IMR-90 (cell line): ENCODE measurements around the gene IKZF3. TPM values are rescaled to one million over a fixed set of nuclear protein-coding genes. Genes with fewer than 3 reads are reported as not detected.

Experiments used
- ATAC-seq: fragments of 200-7000 bp; cut with Tn5 transposase; 2 replicates; pipeline ENCODE4 v1.9.1; 2020; ENCODE audit warnings: low read depth, mild to moderate bottlenecking, moderate library complexity
- BruUV-seq: library from RNA; stranded (reverse); fragments of 400-500 nt; replicated peaks from 2 replicates; lab custom pipeline; 2021; lab: Mats Ljungman, UMichigan
- CTCF ChIA-PET: fragments of 300-600 bp; formaldehyde crosslinking; extraction: SDS; loops from one replicate; lab custom pipeline; 2021; ENCODE audit warnings: antibody characterized with exemption; lab: Yijun Ruan, JAX
- POLR2A ChIA-PET: fragments of 300-600 bp; sonication (Branson Sonifier 250); formaldehyde crosslinking; loops from one replicate; lab custom pipeline; 2022; ENCODE audit warnings: antibody characterized with exemption; ENCODE audit not compliant: unreplicated experiment; lab: Charles Lee
- DNase-seq: peaks from one replicate; pipeline ENCODE4 v3.0.0; 2013
- H2AFZ ChIP-seq: replicated peaks from 2 replicates; pipeline ENCODE3; 2013; ENCODE audit warnings: low read length, mild to moderate bottlenecking; ENCODE audit not compliant: poor library complexity
- H2AK5ac ChIP-seq: 2 replicates; pipeline ENCODE4 v1.6.1; 2013; ENCODE audit warnings: low read depth, low read length, inconsistent platforms
- H2AK9ac ChIP-seq: replicated peaks from 2 replicates; pipeline ENCODE3; 2013; ENCODE audit warnings: mild to moderate bottlenecking, low read depth, low read length, moderate library complexity; ENCODE audit not compliant: poor library complexity
- H2BK120ac ChIP-seq: 2 replicates; pipeline ENCODE4 v1.6.1; 2013; ENCODE audit warnings: low read depth, low read length, inconsistent platforms
- H2BK15ac ChIP-seq: 3 replicates; pipeline ENCODE4 v1.6.1; 2013; ENCODE audit warnings: low read depth, low read length, inconsistent platforms
- H2BK20ac ChIP-seq: 2 replicates; pipeline ENCODE4 v1.6.1; 2013; ENCODE audit warnings: low read depth, mild to moderate bottlenecking, inconsistent platforms, low read length, moderate library complexity
- H2BK5ac ChIP-seq: 2 replicates; pipeline ENCODE4 v1.6.1; 2013; ENCODE audit warnings: mild to moderate bottlenecking, low read depth, low read length, inconsistent platforms; ENCODE audit not compliant: poor library complexity, severe bottlenecking
- H3K14ac ChIP-seq: replicated peaks from 2 replicates; pipeline ENCODE4 v1.6.1; 2013; ENCODE audit warnings: low read depth, low read length, inconsistent platforms
- H3K18ac ChIP-seq: 2 replicates; pipeline ENCODE4 v1.6.1; 2013; ENCODE audit warnings: low read depth, low read length, control low read depth
- H3K23ac ChIP-seq: 2 replicates; pipeline ENCODE4 v1.6.1; 2013; ENCODE audit warnings: low read depth, low read length, inconsistent platforms
- H3K27ac ChIP-seq: 2 replicates; pipeline ENCODE4 v1.5.1; 2013; ENCODE audit warnings: mild to moderate bottlenecking, control low read depth, low read length; ENCODE audit not compliant: insufficient read depth
- H3K27me3 ChIP-seq: 2 replicates; pipeline ENCODE4 v1.6.1; 2013; ENCODE audit warnings: low read length; ENCODE audit not compliant: control insufficient read depth, insufficient read depth
- H3K36me3 ChIP-seq: 2 replicates; pipeline ENCODE4 v1.6.1; 2013; ENCODE audit warnings: low read length, mixed read lengths; ENCODE audit not compliant: control insufficient read depth, insufficient read depth
- H3K4ac ChIP-seq: 2 replicates; pipeline ENCODE4 v1.6.1; 2013; ENCODE audit warnings: low read depth, low read length, inconsistent platforms
- H3K4me1 ChIP-seq: 2 replicates; pipeline ENCODE4 v1.6.1; 2013; ENCODE audit warnings: low read length, mixed read lengths; ENCODE audit not compliant: control insufficient read depth, insufficient read depth
- H3K4me2 ChIP-seq: 2 replicates; pipeline ENCODE4 v1.6.1; 2013; ENCODE audit warnings: low read depth, mild to moderate bottlenecking, control low read depth, low read length, moderate library complexity
- H3K4me3 ChIP-seq: 2 replicates; pipeline ENCODE4 v1.5.1; 2013; ENCODE audit warnings: low read depth, mild to moderate bottlenecking, control low read depth, low read length, moderate library complexity; ENCODE audit not compliant: insufficient read depth
- H3K56ac ChIP-seq: 2 replicates; pipeline ENCODE4 v1.6.1; 2013; ENCODE audit warnings: low read length, inconsistent platforms; ENCODE audit not compliant: insufficient read depth; ENCODE audit errors: extremely low read depth
- H3K79me1 ChIP-seq, 2 experiments: 2 replicates each; pipeline ENCODE4 v1.6.1; 2013; ENCODE audit warnings: low read length in 2 of 2, inconsistent platforms in 1 of 2, low read depth in 1 of 2
- H3K9ac ChIP-seq: 2 replicates; pipeline ENCODE4 v1.6.1; 2013; ENCODE audit warnings: low read depth, low read length, control low read depth
- H3K9me1 ChIP-seq: 2 replicates; pipeline ENCODE4 v1.6.1; 2013; ENCODE audit warnings: low read length, inconsistent platforms; ENCODE audit not compliant: insufficient read depth
- H3K9me3 ChIP-seq: 2 replicates; pipeline ENCODE4 v1.6.1; 2013; ENCODE audit warnings: low read length; ENCODE audit not compliant: control insufficient read depth, insufficient read depth
- H4K20me1 ChIP-seq: 2 replicates; pipeline ENCODE4 v1.6.1; 2013; ENCODE audit warnings: low read length, inconsistent platforms; ENCODE audit not compliant: insufficient read depth
- H4K5ac ChIP-seq: 2 replicates; pipeline ENCODE4 v1.6.1; 2013; ENCODE audit warnings: mild to moderate bottlenecking, low read depth, low read length, control low read depth
- H4K8ac ChIP-seq, 2 experiments: 2 replicates each; pipeline ENCODE4 v1.6.1; 2013; ENCODE audit warnings: low read depth in 2 of 2, low read length in 2 of 2, control low read depth in 1 of 2, inconsistent platforms in 1 of 2
- H4K91ac ChIP-seq: 2 replicates; pipeline ENCODE4 v1.6.1; 2013; ENCODE audit warnings: low read depth, low read length, inconsistent platforms; ENCODE audit not compliant: insufficient read depth
- BHLHE40 ChIP-seq: fragments of 150-350 bp; IDR thresholded peaks from 2 replicates; pipeline ENCODE4 v1.6.1; 2016; ENCODE audit warnings: mild to moderate bottlenecking, low read depth, low read length
- CHD1 ChIP-seq: IDR thresholded peaks from 2 replicates; pipeline ENCODE4 v1.6.1; 2012; ENCODE audit warnings: low read depth, low read length, improper control_type of control experiment
- CTCF ChIP-seq: conservative IDR thresholded peaks from 2 replicates; pipeline ENCODE4 v1.5.1; 2012; ENCODE audit warnings: mild to moderate bottlenecking, low read depth, low read length, improper control_type of control experiment
- ELK1 ChIP-seq: fragments of 150-350 bp; IDR thresholded peaks from 2 replicates; pipeline ENCODE4 v1.6.1; 2016; ENCODE audit warnings: low read depth, mild to moderate bottlenecking, low read length, moderate library complexity, borderline replicate concordance
- FOS ChIP-seq: fragments of 150-350 bp; IDR thresholded peaks from 2 replicates; pipeline ENCODE4 v1.6.1; 2016; ENCODE audit warnings: low read depth, low read length
- MAZ ChIP-seq: IDR thresholded peaks from 2 replicates; pipeline ENCODE4 v1.6.1; 2012; ENCODE audit warnings: low read depth, mild to moderate bottlenecking, low read length, improper control_type of control experiment, moderate library complexity, borderline replicate concordance
- MXI1 ChIP-seq: IDR thresholded peaks from 2 replicates; pipeline ENCODE4 v1.6.1; 2012; ENCODE audit warnings: low read depth, mild to moderate bottlenecking, low read length, moderate library complexity, borderline replicate concordance
- NFE2L2 ChIP-seq: fragments of 150-350 bp; IDR thresholded peaks from 2 replicates; pipeline ENCODE4 v1.6.1; 2016; ENCODE audit warnings: low read depth, mild to moderate bottlenecking, low read length
- POLR2A ChIP-seq: IDR thresholded peaks from 2 replicates; pipeline ENCODE4 v1.6.1; 2012; ENCODE audit warnings: mild to moderate bottlenecking, low read depth, low read length
- RAD21 ChIP-seq: IDR thresholded peaks from 2 replicates; pipeline ENCODE4 v1.6.1; 2012; ENCODE audit warnings: low read length, improper control_type of control experiment
- RCOR1 ChIP-seq: IDR thresholded peaks from 2 replicates; pipeline ENCODE4 v1.6.1; 2012; ENCODE audit warnings: mild to moderate bottlenecking, low read length, improper control_type of control experiment; ENCODE audit not compliant: insufficient replicate concordance
- RFX5 ChIP-seq: IDR thresholded peaks from 2 replicates; pipeline ENCODE4 v1.8.0; 2012; ENCODE audit warnings: low read depth, mild to moderate bottlenecking, low read length, moderate library complexity
- SMC3 ChIP-seq: fragments of 150-350 bp; IDR thresholded peaks from 2 replicates; pipeline ENCODE4 v1.6.1; 2016; ENCODE audit warnings: low read depth, mild to moderate bottlenecking, antibody characterized with exemption, low read length, moderate library complexity
- USF2 ChIP-seq: fragments of 150-350 bp; IDR thresholded peaks from 2 replicates; pipeline ENCODE4 v1.6.1; 2017; ENCODE audit warnings: mild to moderate bottlenecking, antibody characterized with exemption, low read length, low read depth
- WGBS, 2 experiments: methylation state at CpG; one replicate each; pipeline versions ENCODE4 v1.1.5 to v1.1.7; 2013; ENCODE audit warnings: missing lambda C conversion rate in 2 of 2; ENCODE audit not compliant: insufficient read length in 1 of 2; ENCODE audit errors: extremely low coverage in 2 of 2; 5-methylcytosine and 5-hydroxymethylcytosine counted together
- dilution Hi-C: fragments of 300-500 bp; cut with HindIII; formaldehyde crosslinking; loops from one replicate; pipeline ENCODE4 v1.14.3; 2018; ENCODE audit warnings: low sequenced_read_pairs; ENCODE audit not compliant: unreplicated experiment
- in situ Hi-C: fragments of 300-500 bp; cut with MboI; formaldehyde crosslinking; loops from 3 replicates; pipeline ENCODE4 v1.14.3; 2019; ENCODE audit warnings: low sequenced_read_pairs, inconsistent platforms, mixed read lengths
- intact Hi-C: fragments of 100-400 bp; cut with micrococcal nuclease; formaldehyde crosslinking; loops from 2 replicates; pipeline ENCODE4 v1.10.0; 2022
- polyA plus RNA-seq, 3 experiments: library from polyadenylated mRNA; depleted of rRNA; stranded (reverse); fragments of >200 nt; gene quantifications; 2 replicates each; pipeline ENCODE4 v1.2.3, GENCODE V29; 2012; ENCODE audit warnings: low replicate concordance in 1 of 3
- total RNA-seq: library from RNA; depleted of rRNA; stranded (reverse); fragments of >200 nt; gene quantifications from 2 replicates; pipeline ENCODE4 v1.2.3, GENCODE V29; 2012

IKZF3 gene
- total and polyA plus RNA-seq, 2 of the 4 experiments (the other 2 are of a cell fraction) = not detected

- no peak overlapping the region for H4K91ac ChIP-seq
- no peaks in the 10 kb centered on the region for H3K9me3 ChIP-seq
- H3K23ac ChIP-seq = no peak overlapping the region
- no peak overlapping the region for H3K4ac ChIP-seq
- TF ChIP-seq RFX5 (no peak), POLR2A (no peak), MXI1 (no peak), MAZ (no peak), SMC3 (no peak), RCOR1 (no peak), ELK1 (no peak), NFE2L2 (no peak), FOS (no peak), USF2 (no peak), BHLHE40 (no peak), RAD21 (no peak), CTCF (no peak), CHD1 (no peak)
- no peak overlapping the region for H2BK15ac ChIP-seq
- BruUV-seq = no TSS peak
- no peak overlapping the region for H3K9ac ChIP-seq
- intact Hi-C loops (no loop called here), dilution Hi-C loops (no loop called here), in situ Hi-C loops (no loop called here)
- no peak overlapping the region for H2BK120ac ChIP-seq
- H3K4me1 ChIP-seq = peaks cover 10% of the 10 kb centered on the region; the same call in 1 of the 2 replicates
- no peak overlapping the region for H3K27ac ChIP-seq
- no peaks in the 10 kb centered on the region for H4K20me1 ChIP-seq
- H2BK20ac ChIP-seq = no peak overlapping the region
- peaks cover 33% of the 10 kb centered on the region for H3K27me3 ChIP-seq
- POLR2A ChIA-PET = no interaction called here
- no peak overlapping the region for H3K4me3 ChIP-seq
- no CpG with 5 or more reads among the region's 8 CpGs for WGBS, 2 experiments
- ATAC-seq = no peak
- no peak overlapping the region for H3K4me2 ChIP-seq
- H3K79me1 ChIP-seq = no peaks in the 10 kb centered on the region
- H2AK9ac ChIP-seq = no peak overlapping the region
- no peak overlapping the region for H4K5ac ChIP-seq
- no peak for DNase-seq
- no peaks in the 10 kb centered on the region for H3K36me3 ChIP-seq
- no peak overlapping the region for H2AK5ac ChIP-seq
- H2AFZ ChIP-seq = no peak overlapping the region
- 0 out of 2 replicates have a peak, but pooled peaks cover 6% of the 10 kb centered on the region for H3K9me1 ChIP-seq
- no peak overlapping the region for H3K56ac ChIP-seq
- CTCF ChIA-PET = interaction anchor here (0.6 kb wide), 1 partner anchor 12 kb away, joined by 3 read pairs; no protein-coding TSS in a partner anchor
- no peak overlapping the region for H4K8ac ChIP-seq
- no peak overlapping the region for H2BK5ac ChIP-seq
- H3K14ac ChIP-seq = no peak overlapping the region
- no peak overlapping the region for H3K18ac ChIP-seq
Measured at GRCh38 chr17:39744836-39745215, 119.3 kb downstream of the IKZF3 start.
